ENCODE measurements around the gene STAT5B. TPM values are rescaled to one million over a fixed set of nuclear protein-coding genes. Genes with fewer than 3 reads are reported as not detected.

STAT5B gene
- total RNA-seq, 1 donor from 2014 or later, result 46.3 TPM

DNA sequence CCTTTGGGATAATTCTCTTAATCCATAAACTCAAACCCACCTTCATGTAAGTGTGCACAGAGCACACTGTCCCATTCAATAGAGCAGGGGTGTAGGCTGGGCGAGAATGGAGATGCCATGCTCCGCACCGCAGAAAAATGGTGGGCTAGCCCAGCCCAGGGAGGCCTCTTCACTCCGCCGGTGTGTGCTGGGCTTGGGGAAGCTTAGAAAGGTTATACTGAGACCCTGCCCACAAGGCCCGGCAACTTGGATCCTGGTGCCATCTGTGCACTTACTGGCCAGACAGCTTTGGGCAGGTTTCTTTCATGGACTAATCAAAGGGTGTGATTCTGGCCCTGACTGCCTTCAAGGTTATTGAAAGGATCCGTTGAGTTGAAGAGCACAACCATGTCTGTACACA lies 8.4 kb upstream of the STAT5B start:
- DNase-seq, result no peak

DNA sequence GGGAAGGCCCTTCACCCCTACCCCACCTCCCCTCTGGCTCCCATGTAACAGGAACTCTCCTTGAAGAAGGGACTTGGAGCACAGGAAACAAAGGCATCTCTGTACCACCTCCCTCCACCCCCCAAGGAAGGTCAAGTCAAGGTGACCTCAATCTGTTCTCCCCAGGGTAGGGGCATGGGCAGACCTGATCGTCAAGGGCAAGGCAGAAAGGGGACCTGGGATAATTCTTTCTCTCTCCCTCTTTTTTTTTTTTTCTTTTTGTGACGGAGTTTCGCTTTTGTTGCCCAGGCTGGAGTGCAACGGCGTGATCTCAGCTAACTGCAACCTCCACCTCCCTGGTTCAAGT lies 7.8 kb upstream of the STAT5B start:
- DNase-seq, result no peak

DNA sequence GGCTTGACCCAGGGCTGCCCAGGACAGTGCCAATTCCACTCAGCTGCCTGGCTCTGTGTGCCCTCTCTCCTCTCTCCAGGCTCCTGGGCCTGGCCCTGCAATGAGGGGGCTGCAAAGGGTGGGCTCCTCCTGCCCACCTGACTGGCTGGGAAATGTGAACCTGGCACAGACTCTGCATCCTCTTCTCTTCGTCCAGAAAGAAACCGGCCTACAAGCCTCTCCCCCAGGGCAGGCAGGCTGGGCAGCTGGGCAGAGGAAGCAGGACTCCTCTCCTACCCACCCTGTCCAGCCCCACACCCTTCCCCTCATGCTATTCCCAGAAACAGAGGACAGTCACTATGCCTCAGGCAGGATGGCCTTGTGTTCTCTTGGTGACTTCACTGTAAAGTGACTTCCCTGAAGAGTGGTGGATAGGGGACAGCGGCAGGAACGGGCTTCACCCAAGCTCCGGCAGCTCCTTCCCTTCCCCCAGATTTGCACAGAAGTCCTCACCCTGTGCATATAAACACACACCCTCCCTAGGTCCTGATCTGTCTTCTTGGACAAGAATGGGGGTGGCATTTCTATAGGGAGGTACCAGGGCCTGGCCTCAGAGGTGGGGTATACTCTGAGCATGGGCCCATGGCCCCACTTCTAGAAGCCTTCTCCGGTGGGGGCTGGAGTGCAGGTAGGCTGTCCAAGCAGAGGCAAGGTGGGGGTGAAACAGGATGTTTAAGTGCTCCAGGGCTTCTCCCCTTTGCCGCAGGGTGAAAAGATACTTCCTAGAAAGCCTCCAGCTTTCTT lies 7.2 kb upstream of the STAT5B start:
- no peak for DNase-seq

DNA sequence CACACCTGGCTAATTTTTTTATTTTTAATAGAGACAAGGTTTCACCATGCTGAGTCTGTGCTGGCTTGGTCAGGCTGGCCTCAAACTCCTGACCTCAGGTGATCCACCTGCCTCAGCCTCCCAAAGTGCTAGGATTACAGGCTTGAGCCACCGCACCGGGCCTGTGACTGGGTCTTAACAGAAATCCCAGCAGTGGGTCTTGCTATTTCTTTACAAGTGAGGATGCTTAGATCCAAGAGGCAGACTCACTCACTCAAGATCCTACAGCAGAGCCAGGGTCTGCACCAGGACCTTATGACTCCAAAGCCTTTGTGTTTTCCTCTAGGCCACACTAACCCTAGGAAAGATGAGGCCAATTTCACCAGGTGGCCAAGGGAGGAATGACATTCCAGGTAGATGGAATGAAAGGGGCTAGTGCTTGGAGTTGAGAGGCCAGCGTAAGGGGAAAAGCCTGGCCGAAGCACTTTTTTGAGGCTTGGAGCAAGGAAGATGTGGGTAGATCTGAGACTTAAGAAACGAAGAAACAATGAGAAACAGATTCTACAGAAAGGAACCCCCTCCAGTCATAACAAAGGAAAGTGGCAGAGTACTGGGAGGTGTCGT lies 6.4 kb upstream of the STAT5B start:
- DNase-seq, result no peak

DNA sequence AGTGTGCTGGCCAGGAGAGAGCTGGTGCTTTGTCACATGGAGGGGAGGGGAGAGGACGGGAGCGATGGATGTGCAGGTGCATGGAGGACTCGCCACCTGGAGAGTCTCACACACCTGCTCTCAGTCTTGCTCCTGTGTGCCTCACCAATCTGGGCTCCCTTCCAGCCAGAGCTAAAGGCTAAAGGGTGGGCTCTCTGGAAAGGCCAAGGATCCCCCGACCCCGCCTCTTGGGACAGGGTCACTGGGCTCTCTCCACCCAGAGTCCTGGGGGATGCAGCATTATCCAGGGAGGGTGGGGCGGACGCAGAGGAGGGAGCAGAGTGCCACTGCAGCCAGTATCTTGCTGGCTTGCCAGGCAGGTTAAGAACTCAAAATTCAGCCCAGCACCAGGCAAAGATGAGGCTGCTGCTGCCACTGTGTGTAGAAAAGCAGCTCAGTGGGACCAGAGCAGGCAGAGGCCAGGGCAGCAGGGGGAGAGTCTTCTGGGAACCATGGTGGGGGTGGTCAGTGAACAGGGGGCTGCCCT lies 5.4 kb upstream of the STAT5B start:
- no peak for DNase-seq

DNA sequence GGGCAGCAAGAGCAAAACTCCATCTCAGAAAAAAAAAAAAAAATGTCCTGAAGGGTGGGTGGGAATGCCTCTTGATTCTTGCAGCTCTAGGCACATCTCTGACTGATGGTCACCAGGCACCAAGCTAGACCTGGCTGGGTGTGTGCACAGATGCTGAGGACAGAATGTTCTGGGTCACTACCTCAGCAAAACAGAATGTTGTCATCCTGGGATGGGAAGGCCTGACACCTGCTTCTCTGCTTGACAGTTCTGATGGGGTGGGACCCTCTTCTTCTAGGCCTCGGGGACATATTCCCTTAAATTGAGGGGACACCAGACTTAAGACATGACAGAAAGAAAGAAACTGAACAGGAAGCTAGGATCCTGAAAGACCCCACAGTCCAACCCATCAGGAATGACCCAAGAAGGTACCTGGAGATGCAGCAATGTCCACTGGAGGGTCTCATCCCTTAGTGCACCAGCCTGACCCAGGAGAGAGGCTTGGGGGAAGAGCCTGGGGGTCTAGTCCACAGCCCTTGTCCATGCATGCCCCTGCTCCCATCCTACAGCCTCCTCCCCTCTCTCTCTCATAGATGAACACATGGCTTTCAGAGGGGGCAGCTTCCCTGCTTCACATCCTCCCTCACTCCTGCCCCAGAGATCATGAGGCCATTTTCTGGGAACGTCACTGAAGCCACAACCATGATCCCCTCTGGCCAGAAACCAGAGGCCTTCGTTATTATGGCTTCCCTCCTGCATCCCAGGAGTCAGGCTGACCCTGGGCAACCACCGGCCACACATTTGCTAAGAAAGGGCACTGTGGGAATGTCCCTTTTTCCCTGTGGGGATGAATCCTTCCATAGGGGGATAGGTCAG lies 3.8 kb upstream of the STAT5B start:
- DNase-seq, result no peak

DNA sequence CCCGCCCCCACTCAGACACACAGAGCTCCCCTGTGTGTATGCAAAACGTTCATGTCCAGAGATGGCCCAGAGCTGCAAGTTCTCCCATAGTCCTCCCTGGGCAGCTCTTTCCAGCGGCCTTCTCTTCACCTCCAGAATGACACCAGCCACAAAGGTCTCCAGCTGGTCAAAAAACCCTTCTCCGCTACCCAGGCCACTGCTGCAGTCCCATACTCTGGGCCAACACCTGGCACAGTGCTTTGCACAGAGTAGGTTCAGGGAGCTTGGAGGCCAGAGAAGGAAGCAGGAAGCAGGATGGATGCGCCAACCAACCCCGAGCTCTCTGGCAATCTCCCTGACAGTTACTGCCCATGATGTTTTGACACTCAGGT lies 1.1 kb upstream of the STAT5B start:
- DNase-seq, result no peak

DNA sequence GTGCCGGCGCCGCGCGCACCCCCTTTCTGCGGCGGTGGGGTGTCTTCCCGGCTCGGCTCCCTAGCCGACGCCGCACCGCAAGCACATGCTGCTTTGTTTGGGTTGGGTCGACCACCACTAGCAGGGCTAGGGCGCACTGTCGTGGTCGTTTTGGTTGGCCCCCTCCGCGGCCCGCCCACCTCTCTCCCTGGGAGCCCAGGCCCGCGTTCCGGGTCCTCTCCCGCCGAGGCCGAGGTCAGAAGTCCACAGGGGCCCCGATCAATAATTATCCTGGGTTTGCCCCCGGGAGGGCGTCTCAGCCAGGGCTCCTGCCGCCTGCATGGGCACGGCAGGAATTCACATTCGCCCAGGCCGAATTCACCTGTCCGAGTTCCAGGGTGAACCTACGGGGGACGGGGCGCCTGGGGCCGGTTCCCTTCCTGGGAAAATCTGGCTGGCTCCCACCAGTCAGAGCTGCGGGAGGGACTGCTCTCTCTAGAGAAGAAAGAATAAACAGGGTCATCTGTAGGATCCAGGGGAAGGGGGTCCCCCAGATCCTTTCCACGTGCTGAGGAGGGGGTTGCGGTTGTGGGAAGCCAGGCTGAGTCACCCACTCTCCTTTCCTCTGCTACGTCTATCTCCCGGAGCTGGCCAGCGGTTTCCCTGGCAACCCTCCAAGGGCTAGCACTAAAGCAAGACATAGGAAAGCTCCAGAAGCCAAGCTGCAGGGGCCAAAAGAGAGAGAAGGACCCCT lies 584 bp upstream of the STAT5B start:
- DNase-seq, result peak; percentile 87

DNA sequence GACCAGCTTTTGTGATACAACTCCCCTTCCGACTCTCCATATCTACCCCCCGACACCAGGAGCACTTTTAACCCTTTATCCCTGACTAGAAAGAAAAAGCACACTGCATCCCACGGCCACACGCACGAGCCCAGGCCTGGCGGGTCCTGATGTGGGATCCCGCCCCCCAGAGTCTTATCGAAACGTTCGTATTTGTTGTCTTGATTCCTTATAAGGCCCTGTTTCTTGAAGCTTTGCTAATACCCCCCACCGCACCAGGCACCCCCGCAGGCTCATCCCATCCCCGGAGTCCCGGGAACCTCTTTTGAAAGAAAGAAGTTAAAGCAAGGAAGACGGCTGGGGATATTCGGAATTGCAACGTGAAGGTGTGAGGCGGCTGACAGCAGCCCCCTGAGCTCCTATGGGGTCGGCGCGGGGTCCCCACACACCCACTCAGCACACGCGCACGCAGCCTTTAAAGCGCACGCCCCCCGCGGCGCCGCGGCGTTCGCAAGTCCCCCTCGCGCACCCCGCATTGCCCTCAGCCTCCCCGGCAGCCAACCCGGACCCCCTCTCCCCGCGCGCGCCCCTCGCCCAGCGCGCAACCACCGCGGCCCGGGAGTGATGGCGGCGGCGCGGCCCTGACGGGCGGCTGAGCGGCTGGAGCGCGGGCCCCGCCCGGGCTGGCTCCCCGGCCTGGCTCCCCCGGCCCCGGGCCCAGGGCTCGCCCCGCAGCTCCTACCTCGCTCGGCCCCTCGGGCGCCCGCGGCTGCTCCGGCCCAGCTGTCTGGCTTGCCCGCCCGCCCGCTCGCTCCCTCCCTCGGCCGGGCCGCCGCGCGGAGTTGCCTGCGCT lies 448 bp downstream of the STAT5B start:
- peak; percentile 50 for DNase-seq

DNA sequence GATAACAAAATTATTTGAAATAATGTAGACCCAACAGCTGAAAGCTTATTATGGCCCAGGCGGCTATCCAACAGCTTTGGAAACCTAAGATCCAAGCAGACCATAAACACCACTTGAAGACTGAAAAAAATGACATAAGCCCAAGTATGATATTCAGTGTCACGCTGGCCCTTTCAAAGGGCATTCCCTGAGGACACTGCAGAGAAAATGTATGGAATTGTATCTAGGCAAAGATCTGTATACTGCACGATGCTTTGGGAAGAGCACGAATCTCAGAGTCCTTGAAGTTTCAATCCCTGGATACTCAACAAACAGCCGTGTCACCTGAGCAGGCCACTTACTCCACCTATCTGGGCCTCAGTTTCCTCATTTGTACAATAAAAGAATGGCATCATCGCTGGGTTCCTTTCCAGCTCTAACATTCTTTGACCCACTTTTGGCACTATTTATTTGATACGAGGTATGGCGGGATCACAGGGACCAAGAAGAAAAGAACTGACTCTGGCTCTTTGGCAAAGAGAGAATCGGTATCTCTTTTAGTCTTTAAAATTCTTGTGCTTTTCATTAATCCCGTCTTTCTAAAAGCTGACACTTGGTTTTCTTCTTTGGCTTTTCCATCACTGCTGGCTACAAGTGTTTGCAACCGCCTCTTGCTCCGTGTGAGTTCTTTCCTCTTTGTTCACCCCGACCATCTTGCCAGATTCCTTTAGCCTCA lies 1.2 kb downstream of the STAT5B start:
- no peak for DNase-seq

DNA sequence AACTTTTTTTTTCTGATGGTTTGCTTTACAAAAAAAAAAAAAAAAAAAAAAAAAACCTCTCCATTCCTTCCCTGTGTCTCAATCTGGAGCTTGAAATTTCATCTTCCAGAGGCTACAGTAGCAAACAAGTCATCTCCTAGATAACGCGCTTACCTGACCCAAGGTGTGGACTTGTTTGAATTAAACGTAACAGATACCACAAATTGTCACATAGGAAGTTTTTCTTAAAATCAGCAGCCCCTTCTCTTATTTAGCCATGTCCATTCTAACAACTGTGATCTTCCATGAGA lies 2.0 kb downstream of the STAT5B start:
- DNase-seq, result no peak

DNA sequence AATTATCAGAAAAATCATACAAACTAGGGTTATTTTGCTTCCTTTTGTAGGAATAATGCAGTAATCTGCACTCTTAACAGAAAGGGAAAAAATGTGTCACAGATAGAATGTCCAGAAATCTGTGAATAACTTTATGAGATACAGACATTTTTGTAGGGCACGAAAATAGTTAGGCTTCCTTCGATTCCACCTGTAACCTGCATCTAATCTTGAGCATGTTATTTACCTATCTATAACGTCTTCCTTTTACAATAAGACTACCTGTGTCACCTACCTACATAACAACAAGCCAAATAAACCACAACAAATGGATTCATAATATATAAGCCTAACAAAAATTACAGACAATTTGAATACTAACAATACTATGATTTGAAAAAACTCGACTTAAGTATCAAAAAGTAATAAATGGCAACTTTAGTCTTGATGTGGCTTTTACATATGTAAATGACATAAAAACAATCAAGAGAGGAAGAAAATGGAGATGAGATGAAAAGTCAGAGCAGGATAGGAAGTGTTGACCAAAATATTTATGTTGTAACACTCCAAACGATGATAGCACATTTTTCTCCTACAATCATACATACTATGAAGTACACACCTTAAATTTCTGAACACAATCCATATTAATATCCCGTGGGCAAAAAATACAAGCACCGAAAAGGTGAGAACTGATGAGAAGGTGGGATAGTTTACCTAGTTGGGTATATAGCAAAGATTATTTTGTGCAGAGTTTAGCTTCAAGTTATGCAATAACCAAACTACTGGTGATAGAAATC lies 2.5 kb downstream of the STAT5B start:
- DNase-seq, result no peak

DNA sequence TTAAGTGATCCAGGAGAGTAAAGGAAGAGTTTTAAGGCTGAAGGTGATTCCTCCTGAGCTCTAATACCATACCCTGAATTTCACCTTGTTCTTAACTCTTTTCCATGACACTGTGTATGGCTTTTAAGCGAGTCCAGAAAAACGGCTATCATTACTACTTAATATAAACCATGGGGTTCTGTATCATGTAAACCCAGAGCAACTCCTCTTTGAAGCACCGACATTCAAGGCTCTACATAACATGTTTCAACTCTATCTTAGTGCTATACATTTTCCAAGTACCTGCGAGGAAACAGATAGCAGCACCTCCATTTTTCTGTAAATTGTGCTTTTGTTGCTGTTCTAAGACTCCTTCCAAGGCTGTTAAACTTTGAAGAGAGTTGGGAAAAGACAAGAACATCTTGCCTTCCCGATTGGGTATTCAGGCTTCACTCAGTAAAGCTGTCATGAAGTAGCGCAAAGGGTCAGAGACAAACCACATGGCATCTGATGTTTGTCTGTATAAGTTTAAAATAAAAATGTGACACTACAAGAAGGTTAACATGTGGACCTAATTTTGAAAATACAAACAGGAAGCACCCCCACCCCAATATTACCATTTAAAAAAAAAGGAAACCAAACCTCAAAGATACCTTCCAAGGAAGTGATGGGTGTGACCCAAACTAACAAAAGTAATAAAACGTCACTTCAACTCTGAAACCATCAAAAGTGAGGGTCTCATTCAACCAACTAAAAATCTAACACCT lies 3.9 kb downstream of the STAT5B start:
- no peak for DNase-seq

DNA sequence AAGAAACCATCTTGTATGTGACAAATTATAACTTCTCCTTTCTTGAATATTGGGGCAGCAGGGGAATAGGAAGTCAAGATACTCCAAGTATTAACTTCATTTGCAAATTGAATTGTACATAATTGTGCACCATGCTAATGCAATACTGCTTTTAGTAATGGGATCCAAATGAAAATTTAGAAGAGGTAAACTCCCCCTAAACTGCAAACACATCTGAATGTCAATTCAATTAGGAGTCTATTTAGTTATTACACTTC lies 4.5 kb downstream of the STAT5B start:
- no peak for DNase-seq

DNA sequence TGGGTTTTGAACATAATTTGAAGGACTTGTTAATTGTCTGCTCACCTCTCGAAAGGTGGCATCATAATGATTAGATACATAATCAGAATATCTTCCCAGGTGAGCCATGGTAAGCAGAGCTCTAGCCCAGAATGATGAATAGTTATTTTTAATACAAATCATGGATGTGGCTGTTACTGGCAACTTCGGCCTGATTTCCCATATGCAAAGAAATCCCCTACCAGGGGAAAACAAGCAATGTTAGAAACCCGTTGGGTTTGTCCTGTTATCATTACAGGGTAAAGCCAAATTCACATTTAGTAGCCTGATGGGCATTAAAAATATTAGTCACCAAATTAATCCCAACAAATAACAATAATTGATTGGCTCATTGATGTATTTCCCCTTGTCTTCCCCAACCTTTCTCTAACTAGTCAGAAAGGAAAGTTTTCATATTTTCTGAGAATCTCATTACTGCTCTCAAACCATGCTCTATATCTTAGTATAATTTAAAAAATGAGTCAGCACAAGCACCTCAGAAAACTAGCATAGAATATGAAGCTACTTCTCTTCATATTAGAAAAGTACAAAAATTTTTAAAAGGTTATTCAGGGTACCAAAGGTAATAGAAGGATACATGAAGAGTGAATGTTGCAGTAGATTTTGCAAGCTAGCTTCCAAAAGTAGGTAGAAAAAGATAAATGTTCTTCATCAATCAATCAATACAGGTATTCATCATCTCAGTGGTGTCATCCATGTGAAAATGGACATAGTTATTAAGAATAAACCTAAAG lies 5.0 kb downstream of the STAT5B start:
- no peak for DNase-seq

DNA sequence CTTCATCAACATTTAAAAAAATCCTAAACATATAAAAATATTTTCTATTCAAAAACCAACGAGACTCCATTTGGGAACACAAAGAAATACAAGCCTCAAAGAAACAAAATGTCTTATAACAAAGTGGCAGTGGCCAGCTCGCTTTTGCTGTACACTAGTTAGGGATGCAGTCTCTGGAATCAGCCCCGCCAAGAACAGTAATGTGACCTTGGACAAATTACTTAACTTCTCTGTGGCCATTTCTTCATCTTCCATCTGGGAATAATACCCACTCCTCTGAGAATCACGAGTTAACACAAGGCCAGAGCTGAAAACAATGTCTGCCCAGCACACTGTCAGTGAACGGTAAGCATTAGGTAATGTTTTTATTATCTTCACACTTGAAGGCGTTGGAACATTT lies 5.6 kb downstream of the STAT5B start:
- no peak for DNase-seq

DNA sequence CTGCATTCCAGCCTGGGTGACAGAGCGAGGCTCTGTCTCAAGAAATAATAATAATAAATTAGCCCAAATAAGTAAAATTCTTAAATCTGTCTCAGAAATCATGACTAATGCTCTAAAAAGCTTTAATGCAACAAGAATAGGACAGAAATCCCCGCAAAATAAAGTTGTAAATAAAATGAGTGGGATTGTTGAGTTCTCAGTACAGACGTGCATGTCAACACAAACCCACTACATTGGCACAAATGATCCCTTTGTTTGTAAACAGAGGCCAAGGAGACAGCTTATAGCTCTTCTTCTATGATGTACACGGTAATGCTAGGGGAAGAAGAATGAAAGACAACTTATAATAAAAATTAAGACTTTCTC lies 6.0 kb downstream of the STAT5B start:
- DNase-seq, result no peak

DNA sequence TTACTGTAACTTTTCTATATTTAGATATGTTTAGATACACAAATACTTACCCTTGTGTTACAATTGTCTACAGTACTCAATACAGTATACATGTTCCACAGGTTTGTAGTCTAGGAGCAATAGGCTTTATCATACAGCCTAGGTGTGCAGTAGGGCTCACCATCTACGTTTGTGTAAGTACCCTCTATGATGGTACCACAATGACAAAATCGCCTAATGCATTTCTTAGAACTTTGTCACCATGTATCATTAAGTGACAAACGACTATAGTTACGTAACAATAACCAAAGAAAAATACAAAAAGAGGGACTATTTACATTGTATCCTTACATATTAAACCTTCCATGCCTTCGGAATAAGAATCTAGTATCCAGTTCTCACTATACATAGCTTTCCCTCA lies 8.0 kb downstream of the STAT5B start:
- no peak for DNase-seq
